MM.1S (cell line): ENCODE results near the gene COQ10B.

Experiments
- EZH2 ChIP-seq: fragments of 300-600 bp; sonication (generic); optimal IDR thresholded peaks from 2 replicates; pipeline ENCODE3; 2017; ENCODE audit warnings: low read depth, mild to moderate bottlenecking, antibody characterized with exemption, low read length, mixed read lengths
- TF ChIP-seq, protein P1 (sequence below): fragments of 300-600 bp; sonication (generic); IDR thresholded peaks from 2 replicates; pipeline ENCODE4 v1.5.1; 2016; ENCODE audit warnings: antibody characterized with exemption, low read length, mixed read lengths

DNA sequence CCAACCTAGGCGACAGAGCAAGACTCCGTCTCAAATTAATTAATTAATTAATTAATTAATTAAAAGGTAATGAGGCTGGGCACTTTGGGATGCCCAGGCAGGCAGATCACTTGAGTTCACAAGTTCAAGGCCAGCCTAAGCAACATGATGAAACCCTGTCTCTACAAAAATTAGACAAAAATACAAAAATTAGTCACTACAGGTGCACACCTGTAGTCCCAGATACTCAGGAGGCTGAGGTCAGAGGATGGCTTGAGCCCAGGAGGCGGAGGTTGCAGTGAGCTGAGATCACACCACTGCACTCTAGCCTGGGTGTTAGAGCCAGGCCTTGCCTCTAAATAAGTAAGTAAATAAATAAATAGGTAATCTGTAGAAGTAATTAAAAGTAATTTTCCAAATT is 25.4 kb upstream of the COQ10B start:
- TF ChIP-seq, protein P1, sequence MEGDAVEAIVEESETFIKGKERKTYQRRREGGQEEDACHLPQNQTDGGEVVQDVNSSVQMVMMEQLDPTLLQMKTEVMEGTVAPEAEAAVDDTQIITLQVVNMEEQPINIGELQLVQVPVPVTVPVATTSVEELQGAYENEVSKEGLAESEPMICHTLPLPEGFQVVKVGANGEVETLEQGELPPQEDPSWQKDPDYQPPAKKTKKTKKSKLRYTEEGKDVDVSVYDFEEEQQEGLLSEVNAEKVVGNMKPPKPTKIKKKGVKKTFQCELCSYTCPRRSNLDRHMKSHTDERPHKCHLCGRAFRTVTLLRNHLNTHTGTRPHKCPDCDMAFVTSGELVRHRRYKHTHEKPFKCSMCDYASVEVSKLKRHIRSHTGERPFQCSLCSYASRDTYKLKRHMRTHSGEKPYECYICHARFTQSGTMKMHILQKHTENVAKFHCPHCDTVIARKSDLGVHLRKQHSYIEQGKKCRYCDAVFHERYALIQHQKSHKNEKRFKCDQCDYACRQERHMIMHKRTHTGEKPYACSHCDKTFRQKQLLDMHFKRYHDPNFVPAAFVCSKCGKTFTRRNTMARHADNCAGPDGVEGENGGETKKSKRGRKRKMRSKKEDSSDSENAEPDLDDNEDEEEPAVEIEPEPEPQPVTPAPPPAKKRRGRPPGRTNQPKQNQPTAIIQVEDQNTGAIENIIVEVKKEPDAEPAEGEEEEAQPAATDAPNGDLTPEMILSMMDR = no peak
- TF ChIP-seq EZH2 = no peak
